ENCODE data around the gene TNF.

GRCh38 chr6:31556307-31556706 lies 19.1 kb upstream of the TNF start:
- TF ChIP-seq CTCF (IDR thresholded peaks at IDR 0.05; ENCODE audit: extremely low read depth in 1 of 2, insufficient read depth in 1 of 2, low read depth in 1 of 2, low read length in 2 of 2), result no peak
- TF ChIP-seq FOS (IDR thresholded peaks at IDR 0.05; ENCODE audit: borderline replicate concordance, insufficient read depth, low read length), result no peak
- no peak for TF ChIP-seq POLR2A (IDR thresholded peaks at IDR 0.05; ENCODE audit: low read depth, low read length)
- no peak for TF ChIP-seq EZH2 (IDR thresholded peaks at IDR 0.05; ENCODE audit: borderline replicate concordance, low read depth, low read length, severe bottlenecking)

Measured in endothelial cell of umbilical vein (primary cell).